Suppressor macrophage treated with lipopolysaccharide for 1 hour (primary cell): ENCODE measurements around the gene GSTT2B.
A peak's percentile ranks its signal among the peaks of the same experiment; 100 is the strongest.
"Not testable (repeated sequence)": the region's sequence is repeated elsewhere in the genome, so short reads cannot be mapped to it uniquely, and the experiment has no call there.

Experiments
- DNase-seq, 3 donors: peaks; one replicate each; pipeline ENCODE4 v3.0.0-alpha.2; 2020 to 2022

Gene GSTT2B

DNA sequence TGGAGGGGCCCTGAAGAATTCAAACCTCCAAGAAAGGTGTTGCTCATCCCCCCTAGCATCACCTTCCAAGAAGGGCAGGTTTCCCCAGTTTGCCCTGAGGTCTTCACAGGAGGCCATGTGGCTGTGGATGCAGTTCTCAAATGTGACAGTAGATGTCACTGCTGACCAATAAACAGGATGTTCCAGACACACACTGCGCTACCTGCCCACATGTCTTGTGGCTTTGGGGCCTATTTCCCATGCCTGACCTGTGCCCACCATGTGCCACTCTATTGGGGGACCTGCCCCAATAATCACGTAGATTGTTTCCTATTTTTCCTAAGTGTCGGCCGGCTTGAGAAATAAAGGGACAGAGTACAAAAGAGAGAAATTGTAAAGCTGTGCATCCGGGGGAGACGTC, 23.4 kb upstream of the GSTT2B start:
- peak in 2 of 3 donors; percentile 13 to 55 for DNase-seq

DNA sequence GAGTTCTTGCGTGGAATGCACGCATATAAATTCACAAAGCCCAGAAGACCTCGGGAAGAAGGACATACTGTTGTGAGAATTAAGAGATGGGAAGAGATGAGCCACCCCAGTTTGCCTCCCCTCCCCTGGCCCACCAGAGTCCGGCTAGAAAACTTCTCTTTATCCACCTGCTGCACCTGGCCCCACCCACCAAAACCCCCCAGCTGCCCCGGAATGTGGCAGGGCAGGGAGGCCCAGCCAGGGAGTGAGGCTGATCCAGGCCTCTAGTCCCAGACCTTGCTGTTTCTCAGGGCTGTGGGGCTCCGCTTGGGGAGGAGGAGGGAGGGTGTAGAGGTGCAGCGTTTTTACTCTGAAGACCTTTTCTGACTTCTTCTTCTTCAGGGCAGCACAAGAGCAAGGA, 19.6 kb upstream of the GSTT2B start:
- DNase-seq, result not testable (repeated sequence)

- DNase-seq, result not testable (repeated sequence)
Observed at GRCh38 chr22:23979557-23980240, 18.7 kb upstream of the GSTT2B start, which contains the start of gene GSTT2. GSTT2 (plus strand) TSS chr22:23980134.

GRCh38 chr22:23977304-23977703, 16.3 kb upstream of the GSTT2B start:
- not testable (repeated sequence) for DNase-seq

GRCh38 chr22:23974836-23975352, 13.9 kb upstream of the GSTT2B start:
- not testable (repeated sequence) for DNase-seq

- DNase-seq, result not testable (repeated sequence)
Observed at GRCh38 chr22:23974345-23974744, 13.3 kb upstream of the GSTT2B start, which contains the start of gene DDT. DDT (minus strand) TSS chr22:23974441; CDS start chr22:23974414, 27 bp downstream.

DNA sequence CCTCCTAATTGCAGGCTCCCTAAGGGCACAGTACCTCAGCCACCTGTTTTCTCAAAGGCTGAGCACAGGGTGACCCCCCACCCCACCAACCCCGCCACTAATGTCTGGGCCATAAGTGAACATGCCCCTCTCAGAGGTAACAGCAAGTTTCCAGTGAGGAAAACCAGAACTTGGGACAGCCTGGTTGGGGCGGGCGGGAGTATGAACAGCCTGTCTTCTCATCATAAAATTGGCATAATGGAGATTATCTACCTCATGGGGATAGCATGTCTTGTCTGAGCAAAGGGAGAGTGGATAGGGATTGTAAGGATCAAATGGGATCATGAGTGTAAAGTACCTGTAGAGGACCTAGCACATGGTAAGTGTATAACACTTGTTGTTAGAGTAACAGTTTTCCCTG, 10.9 kb upstream of the GSTT2B start:
- DNase-seq, result not testable (repeated sequence)

DNA sequence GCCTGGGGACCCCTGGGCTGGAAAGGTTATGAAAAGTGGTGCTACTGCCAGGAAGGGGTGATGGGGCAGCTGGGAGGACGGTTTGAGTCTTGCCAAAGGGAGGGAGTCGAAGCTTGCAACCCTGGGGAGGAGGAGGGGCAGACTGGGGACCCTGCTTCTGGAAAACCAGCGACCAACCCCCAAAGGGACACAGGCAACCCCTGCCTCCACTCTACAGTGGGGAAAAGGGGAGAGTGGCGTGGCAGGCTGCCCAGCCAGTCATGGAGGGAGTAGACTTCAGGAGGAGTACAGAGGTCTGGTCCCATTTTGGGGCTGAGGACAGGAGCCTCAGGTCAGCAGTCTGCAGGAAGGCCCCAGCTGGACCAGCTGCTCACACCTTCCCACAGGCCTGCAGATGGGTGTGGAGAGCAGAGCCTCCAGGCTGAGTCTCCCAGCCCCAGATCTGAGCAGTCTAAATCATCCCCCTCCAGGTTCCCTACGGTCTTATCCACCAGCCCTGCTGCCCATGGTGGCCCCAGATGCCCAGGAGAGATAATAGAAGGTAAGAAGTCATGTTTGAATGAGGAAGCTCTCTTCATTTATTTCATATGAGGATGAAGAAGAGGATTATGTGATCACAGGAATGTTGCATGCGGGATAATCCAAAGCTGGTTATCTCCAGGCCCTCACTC, 10.0 kb upstream of the GSTT2B start:
- no peak for DNase-seq

- DNase-seq, result no peak
Observed at GRCh38 chr22:23970201-23970641, 9.2 kb upstream of the GSTT2B start.

- no peak for DNase-seq
Observed at GRCh38 chr22:23969071-23969470, 8.1 kb upstream of the GSTT2B start.

GRCh38 chr22:23966568-23966967, 5.6 kb upstream of the GSTT2B start, which contains the start of gene DDTL:
DDTL (plus strand) TSS chr22:23966888; CDS start chr22:23966915, 27 bp downstream.
- DNase-seq, result not testable (repeated sequence)

DNA sequence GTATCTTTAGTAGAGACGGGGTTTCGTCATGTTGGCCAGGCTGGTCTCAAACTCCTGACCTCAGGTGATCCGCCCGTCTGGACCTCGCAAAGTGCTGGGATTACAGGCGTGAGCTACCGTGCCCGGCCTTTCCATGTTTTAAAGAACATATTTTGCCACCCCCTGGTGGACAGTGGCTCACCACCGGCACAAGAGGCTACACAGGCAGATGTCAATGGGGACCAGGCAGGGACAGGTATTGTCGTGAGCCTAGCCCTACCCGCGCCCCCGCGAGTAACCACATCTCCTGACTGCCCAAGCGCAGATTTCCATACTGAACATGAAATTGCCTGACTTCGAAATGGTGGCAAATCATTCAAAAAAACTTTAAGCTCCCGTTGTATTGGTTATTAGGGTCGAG, 5.1 kb upstream of the GSTT2B start:
- DNase-seq, result not testable (repeated sequence)

DNA sequence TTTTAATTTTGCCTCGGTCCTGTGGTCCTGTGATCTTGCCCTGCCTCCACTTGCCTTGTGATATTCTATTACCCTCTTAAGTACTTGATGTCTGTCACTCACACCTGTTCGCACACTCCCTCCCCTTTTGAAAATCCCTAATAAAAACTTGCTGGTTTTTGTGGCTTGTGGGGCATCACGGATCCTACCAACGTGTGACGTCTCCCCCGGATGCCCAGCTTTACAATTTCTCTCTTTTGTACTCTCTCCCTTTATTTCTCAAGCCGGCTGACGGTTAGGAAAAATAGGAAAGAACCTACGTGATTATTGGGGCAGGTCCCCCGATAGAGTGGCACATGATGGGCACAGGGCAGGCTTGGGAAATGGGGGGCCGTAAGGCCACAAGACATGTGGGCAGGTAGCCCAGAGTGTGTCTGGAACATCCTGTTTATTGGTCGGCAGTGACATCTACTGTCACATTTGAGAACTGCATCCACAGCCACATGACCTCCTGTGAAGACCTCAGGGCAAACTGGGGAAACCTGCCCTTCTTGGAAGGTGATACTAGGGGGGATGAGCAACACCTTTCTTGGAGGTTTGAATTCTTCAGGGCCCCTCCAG, 4.6 kb downstream of the GSTT2B start:
- DNase-seq, result peak; percentile 78 to 90 (median 81)

DNA sequence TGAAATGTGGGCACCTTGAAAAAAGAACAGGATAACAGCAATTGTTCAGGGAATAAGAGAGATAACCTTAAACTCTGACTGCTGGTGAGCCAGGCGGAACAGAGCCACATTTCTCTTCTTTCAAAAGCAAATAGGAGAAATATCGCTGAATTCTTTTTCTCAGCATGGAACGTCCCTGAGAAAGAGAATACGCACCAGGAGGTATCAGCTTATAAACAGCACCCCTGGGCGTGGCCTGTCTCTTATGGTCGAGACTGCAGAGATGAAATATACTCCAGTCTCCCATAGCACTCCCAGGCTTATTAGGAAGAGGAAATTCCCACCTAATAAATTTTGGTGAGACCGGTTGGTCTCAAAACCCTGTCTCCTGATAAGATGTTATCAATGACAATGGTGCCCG, 5.1 kb downstream of the GSTT2B start:
- not testable (repeated sequence) for DNase-seq

DNA sequence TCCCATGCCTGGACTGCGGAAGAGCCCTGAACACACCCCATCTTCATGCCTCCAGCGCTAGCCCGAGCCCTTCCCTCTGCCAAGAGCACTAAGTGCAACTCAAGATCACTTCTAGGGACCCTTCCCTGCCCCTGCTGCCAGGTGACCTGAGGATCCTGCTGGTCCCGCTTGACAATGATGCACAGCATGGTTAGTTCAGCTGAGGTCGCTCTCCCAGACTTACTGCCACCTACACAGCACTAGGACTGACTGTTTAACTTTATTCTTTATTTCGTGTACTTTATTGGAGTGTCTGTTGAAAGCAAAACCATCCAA, 6.0 kb downstream of the GSTT2B start:
- DNase-seq, result not testable (repeated sequence)

DNA sequence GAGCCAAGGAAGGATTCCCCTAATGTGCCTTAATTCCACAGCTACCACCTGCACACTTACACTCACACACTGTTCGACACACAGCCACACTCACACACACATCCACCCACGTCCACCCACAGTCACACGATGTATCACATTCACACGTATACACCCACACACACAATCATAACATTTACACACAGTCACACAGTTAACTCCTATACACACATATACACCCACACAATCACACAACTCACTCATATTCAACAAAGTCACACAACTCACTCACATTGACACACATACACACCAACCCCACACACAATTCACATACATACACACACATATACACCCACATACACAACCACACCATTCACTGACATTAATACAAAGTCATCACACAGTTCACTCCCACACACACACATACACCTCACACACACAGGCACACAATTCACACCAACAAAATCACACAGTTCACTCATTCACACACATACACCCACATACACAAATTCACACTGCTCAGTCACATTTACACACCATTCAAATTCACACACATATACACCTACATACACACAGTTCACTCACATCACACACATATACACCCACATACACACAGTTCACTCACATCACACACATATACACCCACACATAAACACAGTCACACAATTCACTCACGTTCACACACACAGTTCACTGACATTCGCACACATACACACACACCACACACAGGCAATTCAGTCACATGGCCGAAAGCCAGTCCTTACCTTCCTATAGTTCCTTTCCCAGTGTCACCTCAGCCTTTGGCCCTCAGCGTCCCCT, 6.6 kb downstream of the GSTT2B start:
- DNase-seq, result not testable (repeated sequence)

GRCh38 chr22:23953485-23953884, 7.5 kb downstream of the GSTT2B start:
- DNase-seq, result not testable (repeated sequence)

GRCh38 chr22:23952794-23953405, 8.1 kb downstream of the GSTT2B start:
- not testable (repeated sequence) for DNase-seq

- peak; percentile 51 to 66 (median 59) for DNase-seq
Observed at GRCh38 chr22:23951383-23951782, 9.6 kb downstream of the GSTT2B start.

DNA sequence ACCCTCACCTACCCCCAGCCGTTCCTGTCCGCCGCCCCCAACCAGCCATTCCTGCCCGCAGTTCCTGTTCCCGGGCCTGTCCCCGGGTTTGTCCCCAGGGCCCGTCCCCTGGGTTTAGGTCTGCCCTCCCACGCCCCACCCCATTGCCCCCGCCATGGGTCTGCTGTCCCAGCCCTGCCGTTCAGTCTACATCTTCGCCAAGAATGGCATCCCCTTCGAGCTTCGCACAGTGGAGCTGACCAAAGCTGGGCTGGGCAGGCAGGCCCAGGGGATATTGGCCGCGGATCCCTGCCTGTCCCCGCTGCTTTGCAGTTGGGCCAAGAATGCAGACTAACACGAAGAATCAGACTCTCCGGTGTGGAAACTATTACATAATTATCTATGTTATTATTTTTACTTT, 11.2 kb downstream of the GSTT2B start:
- not testable (repeated sequence) for DNase-seq

- not testable (repeated sequence) for DNase-seq
Observed at GRCh38 chr22:23947391-23947790, 13.6 kb downstream of the GSTT2B start.

- not testable (repeated sequence) for DNase-seq
Observed at GRCh38 chr22:23940166-23940565, 20.8 kb downstream of the GSTT2B start.
